Cerebellar cortex (tissue), 1 donor: ENCODE data around the gene FRMD3.

Experiments used
- DNase-seq: peaks from one replicate; pipeline ENCODE4 v3.0.0-alpha.2; 2015; ENCODE audit warnings: low spot score

Gene FRMD3

GRCh38 chr9:83432877-83433550, 105.2 kb downstream of the FRMD3 start:
- DNase-seq = no peak

DNA sequence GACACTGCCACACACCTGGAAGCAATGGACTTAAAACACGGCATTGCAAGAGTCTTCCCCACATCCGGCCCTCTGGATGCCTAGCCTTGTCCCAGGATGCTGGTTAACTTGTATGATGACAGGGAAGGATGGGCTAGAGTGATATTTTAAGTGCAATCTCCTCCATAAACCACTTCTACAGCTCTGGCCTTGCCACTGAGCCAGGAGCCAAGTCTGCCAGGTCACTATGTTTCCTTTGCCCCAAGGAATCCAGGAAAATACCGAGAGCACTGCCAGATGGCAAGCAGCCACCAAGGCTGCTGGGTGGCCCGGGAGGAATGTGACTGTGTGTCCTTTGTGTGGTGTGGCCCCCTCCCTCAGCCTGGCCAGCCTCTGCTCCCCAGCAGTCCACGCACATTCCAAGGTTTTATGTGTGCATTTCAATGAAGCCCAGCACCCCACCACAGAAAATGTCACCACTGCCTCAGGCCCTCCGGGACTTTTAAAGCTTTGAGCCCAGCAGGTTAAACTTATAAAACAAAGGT, 106.0 kb downstream of the FRMD3 start:
- DNase-seq = peak; percentile 16

DNA sequence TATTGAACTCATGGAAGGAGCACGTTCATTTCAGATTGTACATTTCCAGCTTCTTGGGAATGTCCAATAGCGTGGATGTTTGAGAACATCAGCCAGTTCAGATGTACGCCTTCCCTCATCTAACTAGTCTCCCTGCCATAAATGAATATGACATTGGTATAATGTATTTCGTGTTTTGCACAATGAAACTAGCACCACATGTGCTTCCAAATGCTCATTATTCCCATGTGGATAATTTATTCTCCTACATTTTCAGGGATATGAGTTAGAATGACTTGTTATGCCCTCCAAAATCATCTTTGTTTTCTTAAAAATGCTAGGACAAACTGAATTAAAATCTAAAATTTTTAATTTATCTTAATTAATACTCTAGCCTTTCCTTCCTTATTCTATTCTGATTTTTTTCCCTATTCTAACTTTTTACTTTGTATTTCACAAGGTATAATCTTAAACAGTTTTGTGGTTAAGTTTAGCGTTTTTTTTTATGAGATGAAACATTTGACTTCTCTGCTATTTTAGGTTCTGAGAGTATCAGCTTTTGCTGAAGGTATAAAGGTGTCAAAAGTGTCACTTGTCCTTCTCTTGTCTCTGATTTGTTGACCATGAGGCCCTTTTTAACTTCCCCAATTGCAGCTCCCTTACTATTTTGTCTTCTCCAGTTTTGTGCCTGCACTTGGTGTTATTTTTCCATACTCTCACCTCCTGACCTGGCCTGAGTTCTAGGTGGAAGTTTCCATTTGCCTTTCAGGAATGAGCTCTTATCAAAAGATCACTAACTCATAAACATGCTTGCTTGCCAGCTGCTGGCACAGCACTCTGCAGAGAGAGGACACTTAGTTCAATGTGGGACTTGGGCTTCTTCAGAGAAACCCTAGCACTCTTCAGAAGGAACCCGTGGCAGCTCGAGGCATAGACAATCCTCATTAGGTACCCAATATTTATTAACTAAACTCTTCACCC, 106.8 kb downstream of the FRMD3 start:
- no peak for DNase-seq

DNA sequence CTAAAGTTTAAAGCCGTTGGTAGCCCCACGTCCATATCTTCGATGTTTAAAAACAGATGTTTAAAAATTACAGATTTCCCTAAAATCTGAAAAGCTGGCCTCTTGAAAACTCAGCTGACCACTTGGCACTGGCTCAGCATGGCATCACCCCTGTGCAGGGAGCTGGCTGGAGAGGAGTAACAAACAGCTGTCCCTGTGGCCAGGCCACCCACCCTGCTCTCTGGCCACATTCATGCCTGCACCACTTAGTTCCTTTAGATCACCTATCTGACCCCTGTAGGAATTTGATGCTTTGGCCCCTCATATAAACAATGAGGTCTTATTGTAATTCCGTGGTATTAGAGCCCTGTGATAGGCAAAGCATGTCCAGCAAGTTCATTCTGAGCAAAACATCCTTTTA, 107.5 kb downstream of the FRMD3 start:
- no peak for DNase-seq

GRCh38 chr9:83429229-83429628, 109.0 kb downstream of the FRMD3 start:
- no peak for DNase-seq

GRCh38 chr9:83425240-83425639, 113.0 kb downstream of the FRMD3 start:
- DNase-seq = no peak

- no peak for DNase-seq
Observed at GRCh38 chr9:83424831-83425230, 113.4 kb downstream of the FRMD3 start.

DNA sequence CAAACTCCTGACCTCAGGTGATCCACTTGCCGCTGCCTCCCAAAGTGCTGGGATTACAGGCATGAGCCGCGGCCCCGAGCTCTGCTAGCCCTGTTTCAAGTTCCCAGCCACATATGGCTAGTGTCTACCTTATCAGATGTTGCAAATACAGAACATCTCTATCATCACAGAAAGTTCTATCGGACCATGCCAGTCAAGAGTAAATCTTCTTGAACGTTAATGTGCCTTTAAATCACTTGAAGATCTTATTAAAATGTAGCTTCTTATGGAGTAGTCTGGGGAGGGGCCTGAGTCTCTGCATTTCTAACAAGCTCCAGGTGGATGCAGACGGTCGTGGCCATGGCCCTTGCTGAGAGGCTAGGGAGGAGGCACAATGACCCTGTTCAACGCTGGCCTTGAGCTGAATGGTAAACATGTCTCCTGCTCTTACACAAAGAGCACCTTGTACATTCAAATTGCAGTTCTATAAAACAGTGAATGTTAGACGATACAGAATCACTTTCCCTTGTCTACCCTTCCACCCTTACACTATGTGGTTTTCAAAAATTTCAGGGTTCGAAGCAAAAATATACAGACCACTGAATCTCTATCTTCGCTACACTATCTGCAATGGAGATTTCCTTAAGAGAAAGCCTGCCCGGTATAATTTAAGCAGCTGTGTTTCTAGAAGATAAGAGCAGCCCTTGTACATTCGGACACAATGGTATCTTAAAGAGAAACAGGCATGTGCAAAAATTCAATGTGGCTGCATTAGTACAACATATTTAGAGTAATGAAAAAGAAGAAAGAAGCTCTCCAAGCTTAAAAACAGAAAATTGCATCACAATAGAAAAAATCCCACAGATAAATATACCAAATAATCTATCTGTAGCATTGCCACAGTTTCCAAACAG, 114.1 kb downstream of the FRMD3 start:
- DNase-seq = no peak

DNA sequence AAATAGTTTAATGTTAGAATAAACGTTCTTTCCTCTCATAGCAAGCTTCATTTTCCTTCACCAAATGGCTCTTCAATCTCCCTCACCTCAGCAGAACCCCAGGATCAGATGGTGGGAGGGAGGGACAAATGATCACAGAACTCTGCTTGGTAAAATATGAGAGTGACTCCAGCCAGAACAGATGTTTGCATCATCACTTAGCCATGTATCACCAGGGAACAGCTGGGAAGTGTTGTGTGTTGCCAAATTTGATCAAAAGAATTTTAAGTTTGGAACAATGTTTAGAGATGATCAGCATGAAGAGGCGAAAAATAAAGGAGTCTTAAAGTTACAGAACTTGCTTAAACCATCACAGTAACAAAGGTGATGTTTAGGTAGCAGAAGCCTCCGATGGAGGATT, 115.7 kb downstream of the FRMD3 start:
- DNase-seq = no peak

- no peak for DNase-seq
Observed at GRCh38 chr9:83420486-83420885, 117.7 kb downstream of the FRMD3 start.

GRCh38 chr9:83419961-83420360, 118.2 kb downstream of the FRMD3 start:
- DNase-seq = no peak

GRCh38 chr9:83418283-83418682, 119.9 kb downstream of the FRMD3 start:
- DNase-seq = no peak

GRCh38 chr9:83413367-83413766, 124.8 kb downstream of the FRMD3 start:
- no peak for DNase-seq

DNA sequence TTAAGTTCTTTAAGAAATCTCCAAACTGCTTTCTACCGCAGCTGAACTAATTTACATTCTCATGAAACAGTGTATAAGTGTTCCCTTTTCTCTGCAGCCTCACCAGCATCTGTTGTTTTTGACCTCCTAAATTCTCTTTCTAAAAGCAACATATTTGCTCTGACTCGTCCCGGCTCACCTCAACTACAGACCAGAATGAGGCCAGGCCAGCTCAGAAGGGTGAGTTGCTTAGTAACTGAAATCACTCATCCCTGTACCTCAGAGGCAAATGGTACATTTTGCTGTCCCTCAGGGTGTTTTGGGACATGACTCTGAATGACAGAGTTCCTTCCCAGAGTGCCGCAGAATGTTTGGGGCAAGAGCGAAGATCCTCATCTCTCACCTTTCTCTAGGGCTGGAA, 127.5 kb downstream of the FRMD3 start:
- no peak for DNase-seq

- DNase-seq = no peak
Observed at GRCh38 chr9:83406921-83407320, 131.3 kb downstream of the FRMD3 start.

DNA sequence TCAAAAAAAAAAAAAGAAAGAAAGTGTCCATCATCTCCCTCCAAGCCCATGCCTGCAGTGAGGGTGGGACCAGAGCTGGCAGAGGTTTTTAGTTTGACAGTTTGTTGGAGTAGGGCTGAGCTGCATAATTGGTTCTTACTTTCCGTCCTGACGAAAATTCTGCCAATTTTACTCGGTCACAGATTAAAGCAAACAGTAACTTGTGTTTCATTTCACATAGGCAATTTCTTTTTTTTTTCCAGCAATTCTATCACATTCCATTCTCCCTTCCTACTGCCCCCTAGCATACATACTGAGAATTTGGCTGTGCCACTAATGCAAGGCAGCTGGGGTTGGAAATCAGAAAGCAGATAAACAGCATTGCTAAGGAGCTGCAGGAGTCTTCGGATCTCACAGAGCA, 132.4 kb downstream of the FRMD3 start:
- no peak for DNase-seq

- DNase-seq = no peak
Observed at GRCh38 chr9:83403527-83404238, 134.5 kb downstream of the FRMD3 start.

DNA sequence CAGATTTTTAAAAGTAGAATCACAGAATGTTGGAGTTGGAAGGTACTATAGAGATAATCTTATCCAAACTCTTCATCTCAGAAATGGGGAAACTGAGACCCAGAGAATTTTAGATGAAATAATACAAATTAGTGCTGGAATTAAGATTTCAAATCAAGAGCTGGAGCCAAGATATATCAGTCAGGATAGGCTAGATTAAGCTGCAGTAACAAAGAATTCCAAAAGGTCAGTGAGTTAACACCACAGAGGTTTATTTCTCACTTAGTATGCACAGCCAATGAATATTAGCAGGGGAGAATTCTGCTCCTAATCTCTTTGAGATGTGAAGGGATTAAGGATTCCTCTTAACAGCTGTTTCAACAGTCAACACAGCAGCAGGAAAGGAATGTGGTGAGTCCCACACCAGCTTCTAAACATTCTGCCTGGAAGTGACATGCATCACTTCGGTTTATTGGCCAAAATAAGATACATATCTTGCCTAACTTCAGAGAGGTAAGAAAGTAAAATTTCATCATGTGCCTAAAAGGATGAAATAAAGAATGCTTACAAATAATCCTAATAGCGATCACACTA, 136.8 kb downstream of the FRMD3 start:
- DNase-seq = no peak

- DNase-seq = no peak
Observed at GRCh38 chr9:83396813-83397212, 141.4 kb downstream of the FRMD3 start.

DNA sequence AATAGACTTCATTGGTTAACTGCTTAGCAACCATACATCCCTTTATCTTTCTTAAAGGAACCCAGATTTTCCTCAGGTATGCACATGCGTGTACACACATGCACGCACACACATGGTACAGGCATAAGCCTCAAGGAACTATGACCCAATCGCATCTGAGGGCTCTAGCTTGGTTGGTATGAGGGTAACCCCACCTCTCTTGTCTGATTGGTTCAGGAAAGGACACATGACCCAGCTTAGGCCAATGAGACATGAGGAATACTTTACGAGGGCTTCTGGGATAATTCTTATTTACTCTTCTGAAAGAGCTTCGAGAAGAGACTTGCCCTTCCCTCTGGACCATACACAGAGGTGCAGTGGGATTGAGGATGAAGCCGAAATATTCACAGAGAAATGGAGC, 141.9 kb downstream of the FRMD3 start:
- no peak for DNase-seq

GRCh38 chr9:83392228-83392627, 146.0 kb downstream of the FRMD3 start:
- no peak for DNase-seq
